Heart left ventricle (tissue), 13 donors: ENCODE data around the gene SPRYD7.

ENCODE experiments used
- CTCF ChIP-seq, 12 donors: fragments of 200-600 bp; sonication (generic) in 4 of 12; IDR thresholded peaks; one replicate each; pipeline versions ENCODE4 v1.5.0 to v1.8.0; 2018 to 2022; ENCODE audit warnings: antibody characterized with exemption in 12 of 12, mild to moderate bottlenecking in 5 of 12
- POLR2A ChIP-seq, 2 donors: fragments of 450-650 bp; IDR thresholded peaks; one replicate each; pipeline ENCODE4 v1.6.1; 2017; ENCODE audit warnings: antibody characterized with exemption in 2 of 2, mild to moderate bottlenecking in 2 of 2, moderate library complexity in 2 of 2
- donor health status: ischemic (EF 13 %, LVEDD 7.1; RV severe dilation, severe dysfunction).
- donor health status: DM: no; HTN: yes; CAD: no.
- donor health status: DM: no; HTN: no; CAD: no.
- donor health status: ischemic (EF 25% LVEDD 6.9; RV normal size, moderate dysfunction).
- donor health status: ischemic (EF 25% LVEDD 5.7; RV mildly dilated, moderate dysfunction).
- donor health status: ischemic (EF 35%, LVEDD 5.7; RV mildly dilated, moderate dysfunction).
- donor health status: nonischemic (EF 11% LVEDD 7.7; RV severe dilation, severe dysfunction).
- donor health status: DM: yes; HTN: yes; CAD: no.
- donor health status: PGD.
- donor health status: ischemic (EF 29% LVEDD 5.4; RV normal size, mild dysfunction).
- donor health status: nonischemic (EF 23%, LVEDD 6.1; RV moderate dilation, normal function).

DNA sequence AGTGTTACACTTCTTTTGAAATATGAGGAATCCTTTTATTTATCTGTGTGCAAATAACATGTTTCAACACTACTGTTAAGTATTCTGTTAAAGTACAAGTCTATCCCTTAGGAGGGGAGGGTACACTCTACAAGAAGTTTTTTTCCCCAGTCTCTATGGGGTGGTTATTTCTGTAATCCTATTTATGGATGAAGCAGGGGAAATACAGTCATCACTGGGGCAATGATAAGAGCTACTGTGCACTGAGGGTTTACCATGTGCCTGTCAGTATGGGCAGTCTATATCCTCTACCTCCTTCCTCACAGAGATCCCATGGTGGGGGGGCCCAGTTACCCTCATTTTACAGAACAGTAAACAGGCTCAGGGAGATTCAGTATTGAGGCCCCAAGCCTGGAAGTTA is 44.1 kb upstream of the SPRYD7 start:
- TF ChIP-seq CTCF (IDR thresholded peaks at IDR 0.05), result no peak
- no peak for TF ChIP-seq POLR2A (IDR thresholded peaks at IDR 0.05)
